ENCODE results near the gene GALM.

The GALM gene

DNA sequence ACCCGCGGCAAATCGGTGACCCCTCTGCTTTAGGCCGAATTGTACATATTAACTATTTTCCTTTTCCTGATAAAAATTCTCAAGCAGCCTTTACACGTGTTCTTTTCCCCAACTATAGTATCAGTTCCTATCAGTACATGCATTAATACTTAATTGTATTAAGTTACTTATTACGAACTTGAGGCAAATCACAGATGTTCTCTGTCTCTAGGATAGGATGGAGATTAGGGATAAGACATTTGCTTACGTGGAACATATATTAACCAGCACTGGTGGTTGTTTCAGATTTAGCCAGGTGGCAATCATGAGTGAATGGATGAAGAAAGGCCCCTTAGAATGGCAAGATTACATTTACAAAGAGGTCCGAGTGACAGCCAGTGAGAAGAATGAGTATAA lies 112.8 kb downstream of the GALM start:
- DNase-seq: no peak

DNA sequence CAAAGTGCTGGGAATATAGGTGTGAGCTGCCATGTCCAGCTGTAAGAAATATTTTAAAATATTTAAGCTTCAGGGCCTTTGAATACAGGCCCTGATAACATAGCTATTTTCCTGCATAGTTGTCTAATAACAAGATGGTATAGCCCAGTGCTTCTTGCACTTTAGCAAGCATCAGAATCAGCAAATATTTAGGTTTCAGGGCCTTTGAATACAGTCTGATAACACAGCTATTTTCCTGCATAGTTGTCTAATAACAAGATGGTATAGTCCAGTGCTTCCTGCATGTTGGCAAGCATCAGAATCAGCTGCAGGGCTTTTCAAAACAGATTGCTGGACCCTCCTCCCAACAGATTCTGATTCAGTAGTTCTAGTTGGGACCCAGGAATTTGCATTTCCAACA lies 117.7 kb downstream of the GALM start:
- DNase-seq: peak; percentile 8
